ENCODE data around the gene GNL1.
"Not testable (repeated sequence)": the region's sequence is repeated elsewhere in the genome, so short reads cannot be mapped to it uniquely, and the experiment has no call there.

DNA sequence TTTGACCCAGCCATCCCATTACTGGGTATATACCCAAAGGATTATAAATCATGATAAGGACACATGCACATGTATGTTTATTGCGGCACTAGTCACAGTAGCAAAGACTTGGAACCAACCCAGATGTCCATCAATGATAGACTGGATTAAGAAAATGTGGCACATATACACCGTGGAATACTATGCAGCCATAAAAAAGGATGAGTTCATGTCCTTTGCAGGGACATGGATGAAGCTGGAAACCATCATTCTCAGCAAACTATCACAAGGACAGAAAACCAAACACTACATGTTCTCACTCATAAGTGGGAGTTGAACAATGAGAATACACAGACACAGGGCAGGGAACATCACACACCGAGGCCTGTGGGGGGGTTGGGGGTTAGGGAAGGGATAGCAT, 29.8 kb downstream of the GNL1 start:
- TF ChIP-seq ZNF274 (IDR thresholded peaks at IDR 0.05; ENCODE audit: low read depth, low read length); YY1 (IDR thresholded peaks at IDR 0.05; ENCODE audit: insufficient read depth, insufficient read length): not testable (repeated sequence)
